GM19043 (cell line): ENCODE measurements around the gene RPS19.

ENCODE experiments used
- ATAC-seq: cut with Tn5 transposase; IDR thresholded peaks from one replicate; pipeline ENCODE4 v1.9.1; 2021; ENCODE audit warnings: low read depth; ENCODE audit not compliant: unreplicated experiment

RPS19 gene

DNA sequence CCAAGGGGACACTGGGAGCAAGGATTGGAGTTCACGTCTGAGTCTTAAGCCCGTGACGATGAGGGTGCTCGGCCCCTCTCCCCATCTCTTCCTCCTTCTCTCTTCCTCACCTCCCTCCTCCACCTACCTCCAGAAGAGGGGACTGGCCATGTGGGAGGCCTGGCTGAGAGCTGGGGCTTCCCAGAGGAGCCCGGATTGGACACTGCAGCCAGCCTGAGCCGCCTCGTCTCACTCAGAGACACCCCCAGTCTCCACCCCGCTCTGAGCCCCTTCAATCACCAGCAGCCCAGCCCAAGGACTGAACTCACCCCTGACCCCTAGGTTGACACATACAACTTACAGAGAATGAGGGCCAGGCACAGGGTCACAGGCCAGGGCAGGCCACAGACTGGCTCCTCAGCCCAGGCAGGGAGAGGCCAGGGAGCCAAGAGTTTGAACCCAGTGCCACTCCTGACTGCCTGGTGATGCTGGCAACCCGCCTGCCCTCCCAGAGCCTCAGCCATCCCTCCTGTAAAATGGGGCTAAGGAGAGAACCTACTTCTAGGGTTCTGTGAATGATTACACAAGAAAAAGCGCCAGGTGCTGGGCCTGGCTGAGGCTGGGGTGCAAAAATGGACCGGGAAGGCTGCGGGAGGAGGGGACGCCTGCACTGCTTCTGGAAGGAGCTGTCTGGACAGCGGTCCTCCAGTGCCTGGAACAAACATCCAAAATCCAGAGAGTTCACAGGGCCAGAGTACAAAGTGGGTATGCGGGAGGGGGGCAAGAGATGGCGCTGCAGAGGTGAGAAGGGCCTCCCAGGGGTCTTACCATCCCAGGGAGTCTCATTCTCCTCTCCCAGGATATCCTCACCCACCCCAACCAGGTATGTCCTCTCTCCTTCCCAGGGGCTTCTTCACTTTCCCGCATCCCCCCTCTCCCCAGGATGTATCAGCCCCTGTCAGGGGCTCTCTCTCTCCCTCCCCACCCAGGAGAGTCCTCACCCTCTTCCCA is 18.2 kb downstream of the RPS19 start:
- ATAC-seq: no peak

DNA sequence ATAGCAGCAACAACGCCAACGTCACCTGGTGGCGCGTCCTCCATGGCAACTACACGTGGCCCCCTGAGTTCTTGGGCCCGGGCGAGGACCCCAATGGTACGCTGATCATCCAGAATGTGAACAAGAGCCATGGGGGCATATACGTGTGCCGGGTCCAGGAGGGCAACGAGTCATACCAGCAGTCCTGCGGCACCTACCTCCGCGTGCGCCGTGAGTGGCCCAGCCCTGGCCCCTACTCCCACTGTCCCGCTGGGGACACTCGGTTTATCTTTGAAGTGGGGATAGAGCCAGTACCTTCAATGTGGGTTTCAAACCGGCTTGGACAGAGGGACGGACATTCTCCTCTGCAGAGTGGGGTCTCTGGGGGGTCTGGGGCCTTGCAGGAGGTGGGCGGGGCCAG is 19.0 kb downstream of the RPS19 start:
- ATAC-seq: no peak

DNA sequence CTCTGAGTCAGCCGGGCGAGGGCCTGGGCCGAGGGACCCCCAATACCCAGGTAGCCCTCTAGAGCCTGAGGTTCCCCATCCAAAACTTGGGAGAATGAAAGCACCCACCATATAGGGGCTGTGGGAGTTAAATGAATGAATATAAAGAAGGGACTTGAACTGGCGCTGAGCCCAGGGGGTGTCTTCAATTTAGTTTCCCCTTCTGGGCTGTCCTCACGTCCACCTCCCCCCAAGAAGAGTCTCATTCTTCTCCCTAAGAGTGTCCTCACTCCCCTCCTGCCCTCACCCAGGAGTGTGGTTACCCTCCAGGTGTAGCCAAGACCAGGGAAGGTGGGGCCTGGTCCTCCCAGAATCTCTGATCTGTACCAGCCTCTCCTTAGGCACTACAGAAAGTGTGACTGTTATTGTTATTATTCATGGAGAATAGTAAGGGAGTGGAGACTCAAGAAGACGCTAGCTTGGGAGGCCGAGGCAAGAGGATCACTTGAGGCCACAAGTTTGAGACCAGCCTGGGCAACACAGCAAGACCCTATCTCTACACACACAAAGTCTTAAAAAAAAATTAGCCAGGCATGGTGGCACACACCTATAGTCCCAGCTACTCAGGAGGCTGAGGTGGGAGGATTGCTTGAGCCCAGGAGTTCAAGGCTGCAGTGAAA is 19.7 kb downstream of the RPS19 start:
- ATAC-seq: no peak

DNA sequence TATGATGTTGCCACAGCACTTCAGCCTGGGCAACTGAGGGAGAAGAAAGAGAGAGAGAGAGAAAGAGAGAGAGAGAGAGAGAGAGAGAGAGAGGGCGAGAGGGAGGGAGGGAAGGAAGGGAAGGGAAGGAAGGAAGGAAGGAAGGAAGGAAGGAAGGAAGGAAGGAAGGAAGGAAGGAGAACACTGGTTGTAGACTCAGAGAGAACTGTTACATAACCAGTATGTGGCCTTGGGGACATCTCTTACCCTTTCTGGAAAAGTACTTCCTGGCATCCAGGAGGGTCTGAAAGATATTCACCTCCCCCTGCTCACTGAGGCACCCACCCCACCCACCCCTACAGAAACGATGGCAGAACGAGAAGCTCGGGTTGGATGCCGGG is 20.3 kb downstream of the RPS19 start:
- ATAC-seq: no peak

DNA sequence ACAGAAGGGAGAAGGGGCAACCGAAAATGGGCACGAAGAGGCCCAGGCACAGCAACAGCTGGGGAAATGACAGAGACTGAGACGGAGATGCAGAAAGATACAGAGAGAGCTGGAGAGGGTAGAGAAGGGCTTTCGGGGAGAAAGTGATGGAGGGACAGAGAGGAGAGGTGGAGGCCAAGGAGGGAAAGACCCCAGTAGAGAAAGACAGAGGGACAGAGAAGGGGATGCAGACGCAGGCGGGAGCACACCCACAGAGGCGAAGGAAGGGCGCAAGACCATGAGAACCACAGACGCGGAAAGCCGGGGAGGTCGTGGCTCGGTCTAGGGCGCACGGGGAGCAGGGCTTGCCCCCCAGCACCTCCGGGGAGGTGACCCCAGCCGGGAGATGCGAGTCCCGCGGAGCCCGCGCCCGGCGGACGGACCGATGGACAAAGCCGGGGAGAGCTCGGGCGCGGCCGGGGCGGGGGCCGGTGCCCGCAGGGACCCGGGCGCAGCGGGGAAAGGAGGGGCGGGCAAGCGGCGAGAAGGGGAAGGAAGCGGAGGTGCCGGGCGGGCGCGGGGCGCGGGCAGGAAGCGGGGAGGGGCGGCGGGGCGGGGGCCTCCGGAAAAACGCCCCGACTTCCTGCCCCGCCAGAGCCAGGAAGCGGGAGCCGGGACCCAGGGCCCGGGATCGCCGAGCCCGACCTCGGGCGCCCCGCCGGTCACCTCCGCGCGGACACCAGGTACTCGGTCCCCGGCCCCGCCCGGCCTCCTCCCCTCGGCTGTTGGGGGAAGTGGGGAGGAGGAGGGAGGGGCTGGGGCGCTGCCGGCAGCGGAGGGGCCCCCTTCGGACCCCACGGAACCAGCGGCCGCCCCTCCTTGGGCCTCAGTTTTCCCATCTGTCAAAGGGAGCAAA is 22.8 kb downstream of the RPS19 start, which contains the start of gene ARHGEF1:
TSS of gene ARHGEF1 (plus strand) at position 617 of the 895 bp plus-strand sequence. CDS start 4,899 bp downstream, outside the sequence.
- no peak for ATAC-seq

DNA sequence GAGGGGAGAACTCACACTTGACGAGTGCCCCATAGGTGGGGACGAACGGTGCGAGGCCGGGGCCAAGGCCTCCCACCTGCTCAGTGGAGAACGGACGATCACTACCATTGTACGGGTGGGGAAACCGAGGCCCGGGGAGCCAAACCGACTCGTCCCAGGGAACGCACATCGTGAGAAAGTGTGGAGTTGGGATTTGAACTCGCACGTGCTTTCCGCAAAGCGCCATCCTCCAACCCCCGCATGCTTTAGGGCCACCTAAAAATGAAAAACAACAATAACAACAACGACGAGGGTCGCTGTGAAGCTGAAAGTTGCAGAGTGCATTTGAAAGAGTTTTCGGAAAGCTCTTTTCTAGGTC is 23.4 kb downstream of the RPS19 start:
- ATAC-seq: no peak

DNA sequence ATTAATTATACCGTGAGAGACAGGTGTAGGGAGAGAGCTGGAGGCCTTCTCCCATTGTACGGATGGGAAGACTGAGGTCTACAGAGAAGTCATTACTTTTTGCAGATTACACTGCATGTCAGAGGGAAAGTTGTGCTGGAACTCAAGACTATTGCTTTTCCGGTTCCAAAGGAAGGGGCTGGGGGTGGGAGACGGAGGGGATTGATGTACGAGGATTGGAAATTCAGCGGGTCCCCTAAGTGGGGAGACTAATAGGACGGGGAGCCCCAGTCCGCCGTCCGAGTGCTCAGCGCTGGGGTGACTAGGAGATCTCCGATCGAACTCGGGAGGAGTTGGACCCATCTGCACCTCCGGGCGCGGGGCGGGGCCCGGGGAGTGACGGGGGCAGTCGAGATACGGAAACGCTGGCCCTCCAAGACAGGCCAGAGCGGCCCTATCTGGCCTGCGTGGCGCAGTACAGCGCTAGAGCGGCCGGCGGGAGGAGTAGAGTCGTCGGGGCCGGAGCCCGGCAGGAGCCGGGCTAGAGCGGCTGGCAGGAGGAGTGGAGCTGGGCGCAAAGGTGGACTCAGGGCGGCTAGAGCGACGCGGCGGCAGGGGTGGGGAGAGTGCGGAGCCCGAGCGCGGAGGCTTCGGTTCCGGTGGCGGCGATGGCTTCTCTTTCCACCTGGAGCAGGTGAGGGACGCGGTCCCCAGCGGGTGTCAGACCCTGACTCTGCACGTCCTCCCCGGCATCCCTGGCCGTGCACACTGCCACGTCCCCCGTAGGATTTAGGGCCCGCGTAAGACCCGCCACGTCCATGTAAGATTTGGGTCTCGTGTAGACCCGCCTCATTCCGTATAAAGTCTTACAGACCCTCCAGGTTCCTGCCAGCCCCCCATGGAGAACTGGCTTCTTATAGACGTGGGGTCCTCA is 24.0 kb downstream of the RPS19 start:
- peak; percentile 76 for ATAC-seq

DNA sequence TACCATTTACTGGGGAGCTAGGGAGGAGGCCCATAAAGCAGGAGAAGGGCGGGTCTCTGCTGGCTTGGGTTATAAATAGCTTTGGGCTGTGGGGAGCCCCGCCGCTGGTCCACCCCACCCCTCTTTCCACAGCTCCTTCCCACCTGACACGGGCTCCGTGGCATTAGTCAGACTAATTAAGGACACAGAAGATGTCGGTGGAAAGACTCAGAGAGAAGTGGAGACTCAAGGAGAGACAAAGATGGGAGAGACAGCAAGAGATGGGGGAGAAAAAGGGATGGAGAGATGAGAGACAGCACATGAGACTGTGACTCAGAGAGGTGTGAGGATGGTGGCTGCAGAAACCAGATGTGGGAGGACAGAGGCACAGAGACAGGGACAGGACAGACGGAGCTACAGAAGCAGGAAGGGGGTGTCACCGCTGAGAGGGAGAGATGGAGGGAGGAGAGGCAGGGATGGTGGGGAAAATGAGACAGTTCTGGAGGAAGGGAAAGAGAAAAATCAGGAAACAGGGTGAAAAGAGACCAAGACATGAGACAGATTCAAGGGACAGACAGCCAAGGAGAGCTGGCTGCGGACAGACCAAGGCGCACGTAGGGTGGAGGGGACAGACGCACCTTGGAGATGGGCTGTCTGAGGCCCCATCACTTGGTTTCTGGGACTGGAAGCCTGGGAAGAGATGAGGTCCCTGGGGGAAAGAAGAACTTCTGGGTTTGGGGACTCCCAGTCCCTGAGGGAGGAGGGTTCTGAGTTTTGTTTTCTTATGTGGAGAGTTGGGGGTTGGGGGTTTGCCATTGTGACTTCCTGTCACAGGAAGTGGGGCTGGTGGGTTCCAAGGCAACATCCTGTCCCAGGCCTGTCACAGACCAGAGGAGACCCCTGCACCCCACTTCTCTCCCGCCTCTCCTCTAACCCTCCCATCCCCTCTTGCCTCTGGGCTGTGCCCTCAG is 27.0 kb downstream of the RPS19 start:
- ATAC-seq: no peak

DNA sequence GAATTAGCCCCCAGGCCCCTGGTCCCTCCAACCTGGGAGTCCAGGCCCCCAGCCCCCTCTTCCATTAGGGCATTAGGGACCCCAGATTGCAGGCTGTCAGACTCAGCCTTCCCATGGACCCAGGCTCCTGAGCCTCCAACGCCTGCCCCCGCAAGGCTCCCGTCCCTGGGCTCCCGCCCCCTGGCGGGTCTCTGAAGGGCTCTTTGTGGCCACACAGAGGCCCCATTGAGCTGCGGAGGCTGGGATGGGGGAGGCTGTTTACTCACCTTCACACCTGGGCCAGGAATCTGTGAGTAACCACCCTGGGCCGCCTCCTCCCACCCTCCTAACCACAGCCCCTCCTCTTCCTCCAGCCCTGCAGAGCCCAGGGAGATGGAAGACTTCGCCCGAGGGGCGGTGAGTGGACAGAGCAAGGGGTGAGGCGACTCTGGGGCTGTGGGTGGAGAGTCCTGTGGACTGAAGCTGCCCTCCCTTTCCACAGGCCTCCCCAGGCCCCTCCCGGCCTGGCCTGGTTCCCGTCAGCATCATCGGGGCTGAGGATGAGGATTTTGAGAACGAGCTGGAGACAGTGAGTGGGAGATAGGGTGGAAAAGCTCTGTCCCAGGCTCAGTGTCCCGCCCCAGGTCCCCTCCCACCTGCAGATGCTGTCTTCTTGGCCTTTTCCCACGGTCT is 27.8 kb downstream of the RPS19 start:
- no peak for ATAC-seq

DNA sequence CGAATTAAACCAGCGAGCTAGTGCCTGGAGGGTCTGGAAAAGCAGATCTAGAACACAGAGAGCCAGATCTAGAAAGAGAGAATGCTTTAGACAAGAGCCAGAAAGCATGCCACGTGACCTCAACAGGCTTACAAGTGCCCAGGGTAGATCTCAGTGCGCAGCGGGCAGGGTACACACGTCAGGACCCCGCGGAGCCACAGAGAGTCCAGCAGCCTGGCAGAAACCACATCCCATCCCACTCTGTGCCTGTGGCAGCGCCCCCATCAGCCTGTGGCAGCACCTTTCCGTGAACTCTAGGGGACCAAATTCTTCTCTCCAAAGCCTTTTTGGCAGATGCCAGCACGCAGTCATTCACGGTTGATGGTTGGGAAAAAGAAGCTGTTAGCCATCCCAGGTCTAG is 28.9 kb downstream of the RPS19 start:
- ATAC-seq: no peak

DNA sequence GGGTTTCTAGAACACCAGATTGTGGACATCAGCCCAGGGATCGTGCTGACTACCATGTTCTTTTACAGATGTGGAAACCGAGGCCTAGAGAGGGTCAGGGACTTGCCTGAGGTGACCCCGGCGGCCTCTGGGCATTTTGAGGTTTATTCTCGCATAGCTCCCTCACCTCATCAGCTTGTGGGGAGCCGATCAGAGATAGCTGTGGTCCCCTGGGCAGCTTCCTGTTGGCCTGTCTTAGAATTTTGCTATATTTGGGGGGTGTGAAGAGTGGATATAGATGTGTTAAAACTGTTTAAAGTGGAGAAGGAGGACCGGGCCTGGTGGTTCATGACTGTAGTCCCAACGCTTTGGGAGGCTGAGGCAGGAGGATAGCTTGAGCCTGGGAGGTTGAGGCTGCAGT is 29.8 kb downstream of the RPS19 start:
- no peak for ATAC-seq

DNA sequence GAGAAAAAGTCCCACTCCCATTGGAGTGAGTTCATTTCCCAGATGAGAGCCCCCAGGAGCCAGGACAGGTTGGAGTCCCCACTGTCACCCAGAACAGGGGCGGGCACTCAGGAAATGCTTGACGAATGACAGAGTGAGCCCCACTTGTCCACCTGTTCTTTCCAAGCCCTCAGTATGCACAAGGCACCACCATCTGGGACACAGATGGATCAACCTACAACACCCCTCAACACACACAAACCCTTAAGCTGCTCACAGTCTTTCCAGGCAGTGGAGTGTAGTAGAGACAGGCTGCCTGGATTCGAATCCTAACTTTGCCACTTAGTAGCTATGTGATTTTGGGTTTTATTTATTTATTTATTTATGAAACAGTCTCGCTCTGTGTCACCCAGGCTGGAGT is 30.9 kb downstream of the RPS19 start:
- no peak for ATAC-seq

DNA sequence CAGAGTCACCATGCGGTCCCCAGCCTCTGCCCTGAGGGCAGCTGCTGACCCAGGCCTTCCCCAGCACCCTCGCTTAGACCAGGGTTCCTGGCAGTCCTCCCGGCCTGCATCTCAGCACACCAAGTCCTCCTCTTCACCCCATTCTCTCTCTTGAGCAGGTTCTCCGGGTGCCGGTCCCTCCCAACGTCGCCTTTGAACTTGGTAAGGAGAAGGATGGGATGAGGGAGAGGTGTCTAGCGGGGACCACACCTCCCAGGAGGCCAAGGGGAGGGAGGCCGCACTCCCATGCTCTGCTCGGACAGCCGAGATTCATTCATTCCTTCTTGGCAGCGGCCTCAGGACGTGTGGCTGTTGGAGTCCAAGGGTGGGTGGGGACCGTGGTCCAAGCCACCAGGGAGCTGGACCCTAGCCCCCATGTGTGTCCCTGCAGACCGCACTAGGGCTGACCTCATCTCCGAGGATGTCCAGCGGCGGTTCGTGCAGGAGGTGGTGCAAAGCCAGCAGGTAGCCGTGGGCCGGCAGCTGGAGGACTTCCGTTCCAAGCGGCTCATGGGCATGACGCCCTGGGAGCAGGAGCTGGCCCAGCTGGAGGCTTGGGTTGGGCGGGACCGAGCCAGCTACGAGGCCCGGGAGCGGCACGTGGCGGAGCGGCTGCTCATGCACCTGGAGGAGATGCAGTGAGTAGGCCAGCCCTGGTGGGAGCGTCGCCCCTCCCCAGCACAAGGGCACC is 32.3 kb downstream of the RPS19 start:
- ATAC-seq: no peak

DNA sequence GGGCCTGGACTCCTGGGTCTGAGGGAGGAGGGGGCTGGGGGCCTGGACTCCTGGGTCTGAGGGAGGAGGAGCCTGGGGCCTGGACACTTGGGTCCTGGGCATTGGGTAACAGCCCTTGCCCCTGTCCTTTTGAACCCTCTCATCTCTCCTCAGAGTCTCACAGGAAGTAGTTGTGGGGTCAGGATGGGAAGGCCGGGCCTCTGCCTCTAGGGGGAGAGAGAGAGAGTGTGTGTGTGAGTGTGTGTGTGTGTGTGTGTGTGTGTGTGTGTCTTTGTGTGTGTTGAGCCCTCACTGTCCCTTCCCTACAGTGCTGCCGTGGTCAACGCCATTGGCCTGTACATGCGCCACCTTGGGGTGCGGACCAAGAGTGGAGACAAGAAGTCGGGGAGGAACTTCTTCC is 33.8 kb downstream of the RPS19 start:
- ATAC-seq: no peak

DNA sequence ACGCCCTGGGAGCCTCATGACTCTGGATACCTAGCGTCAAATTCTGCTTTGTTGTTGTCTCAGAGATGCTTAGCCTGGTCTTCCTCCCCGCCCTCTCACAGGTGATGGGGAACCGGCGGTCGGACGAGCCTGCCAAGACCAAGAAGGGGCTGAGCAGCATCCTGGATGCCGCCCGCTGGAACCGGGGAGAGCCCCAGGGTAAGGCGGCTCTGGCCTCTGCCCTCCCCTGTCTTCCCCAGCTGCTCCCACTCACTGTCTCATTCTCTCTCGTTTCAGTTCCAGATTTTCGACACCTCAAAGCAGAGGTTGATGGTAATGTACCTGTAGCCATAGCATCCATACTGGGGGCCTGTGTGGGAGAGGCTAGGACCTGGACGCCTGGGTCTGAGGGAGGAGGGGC is 34.3 kb downstream of the RPS19 start:
- ATAC-seq: no peak

DNA sequence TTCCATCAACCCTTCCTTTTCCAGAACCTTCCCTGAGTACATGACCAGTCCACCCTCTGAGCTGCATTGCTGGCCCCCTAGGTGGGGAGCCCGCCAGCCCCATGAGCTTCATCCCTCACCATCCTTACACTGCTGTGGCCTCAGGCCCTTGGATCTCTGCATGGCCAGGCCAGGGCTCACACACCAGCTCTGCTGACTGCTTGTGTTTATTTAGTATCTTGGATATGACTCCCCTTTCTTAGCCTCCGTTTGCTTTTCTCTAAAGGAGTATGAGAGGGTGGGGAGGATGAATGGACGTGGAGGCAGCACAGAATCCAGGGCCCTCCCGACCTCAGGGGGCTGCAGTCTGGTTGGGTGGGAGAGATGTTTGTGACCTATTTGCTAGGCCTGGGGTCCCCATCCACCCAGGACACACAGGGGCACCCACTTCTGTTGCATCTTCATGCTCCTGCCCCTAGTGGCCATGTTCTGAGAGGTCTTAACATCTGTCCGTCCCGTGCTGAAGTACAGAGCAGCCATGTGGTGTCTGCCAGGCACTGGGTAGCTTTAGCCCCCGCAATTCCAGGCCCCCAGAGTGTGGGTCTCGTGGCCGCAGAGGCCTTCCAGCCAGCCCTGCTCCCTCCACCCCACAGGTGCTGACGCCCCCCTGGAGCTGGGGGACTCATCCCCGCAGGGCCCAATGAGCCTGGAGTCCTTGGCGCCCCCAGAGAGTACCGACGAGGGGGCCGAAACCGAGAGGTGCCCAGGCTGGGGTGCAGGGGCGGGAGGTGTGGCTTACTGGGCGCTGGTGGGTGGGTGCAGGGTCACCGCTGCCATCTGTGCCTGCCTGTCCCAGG is 35.9 kb downstream of the RPS19 start:
- no peak for ATAC-seq

DNA sequence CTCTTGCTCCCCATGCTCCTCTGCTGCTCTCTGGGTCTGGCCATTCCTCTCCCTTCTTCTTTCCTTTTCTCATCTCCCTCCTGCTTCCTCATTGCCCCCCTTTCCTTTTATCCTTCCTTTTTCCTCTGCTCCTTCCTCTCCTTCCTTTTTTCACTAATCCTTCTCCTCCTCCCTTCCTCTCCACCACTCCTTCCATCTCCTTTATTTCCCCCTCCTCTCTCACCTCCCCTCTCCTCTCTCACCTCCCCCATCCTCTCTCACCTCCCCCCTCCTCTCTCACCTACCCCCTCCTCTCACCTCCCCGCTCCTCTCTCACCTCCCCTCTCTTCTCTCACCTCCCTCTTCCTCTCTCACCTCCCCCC is 36.5 kb downstream of the RPS19 start:
- no peak for ATAC-seq
